HL-60 (cell line): Measurements from ENCODE around the gene MPHOSPH10.
"Not testable (repeated sequence)": the region's sequence is repeated elsewhere in the genome, so short reads cannot be mapped to it uniquely, and the experiment has no call there.

Source experiments
- DNase-seq, 2 experiments: peaks; one replicate each; pipeline ENCODE4 v3.0.0-alpha.2; 2010 to 2020; ENCODE audit warnings: low read depth in 1 of 2, low spot score in 1 of 2
- H3K27ac ChIP-seq: fragments of 250-450 bp; sonication (Bioruptor Pico); replicated peaks from 2 replicates; pipeline ENCODE4 v1.5.1; 2020; ENCODE audit warnings: mild to moderate bottlenecking, moderate library complexity
- H3K27me3 ChIP-seq: fragments of 250-450 bp; sonication (Bioruptor Pico); 2 replicates; pipeline ENCODE4 v1.5.1; 2021; ENCODE audit warnings: mild to moderate bottlenecking, moderate library complexity; ENCODE audit not compliant: insufficient read depth, poor library complexity, severe bottlenecking
- H3K4me3 ChIP-seq: replicated peaks from 2 replicates; pipeline ENCODE4 v1.5.1; 2011; ENCODE audit warnings: mild to moderate bottlenecking, control low read depth, low read length; ENCODE audit not compliant: insufficient read depth
- CTCF ChIP-seq: IDR thresholded peaks from one replicate; pipeline ENCODE4 v1.5.1; 2011; ENCODE audit warnings: low read length, control low read depth, inconsistent platforms; ENCODE audit not compliant: insufficient read depth
- GABPA ChIP-seq: IDR thresholded peaks from 2 replicates; pipeline ENCODE4 v1.6.1; 2012; ENCODE audit warnings: low read depth
- POLR2AphosphoS5 ChIP-seq: IDR thresholded peaks from 2 replicates; pipeline ENCODE4 v1.6.1; 2012; ENCODE audit warnings: low read depth
- SPI1 ChIP-seq: IDR thresholded peaks from 2 replicates; pipeline ENCODE4 v1.6.1; 2012; ENCODE audit warnings: low read depth, mild to moderate bottlenecking, borderline replicate concordance
- long read RNA-seq: library from polyadenylated mRNA; unstranded; transcript quantifications from one replicate; pipeline ENCODE4 v2.0.0, GENCODE V29; 2020
- TF ChIP-seq, protein P1 (sequence below): IDR thresholded peaks from 2 replicates; pipeline ENCODE4 v1.6.1; 2012; ENCODE audit warnings: low read depth; ENCODE audit not compliant: insufficient replicate concordance

The MPHOSPH10 gene, protein sequence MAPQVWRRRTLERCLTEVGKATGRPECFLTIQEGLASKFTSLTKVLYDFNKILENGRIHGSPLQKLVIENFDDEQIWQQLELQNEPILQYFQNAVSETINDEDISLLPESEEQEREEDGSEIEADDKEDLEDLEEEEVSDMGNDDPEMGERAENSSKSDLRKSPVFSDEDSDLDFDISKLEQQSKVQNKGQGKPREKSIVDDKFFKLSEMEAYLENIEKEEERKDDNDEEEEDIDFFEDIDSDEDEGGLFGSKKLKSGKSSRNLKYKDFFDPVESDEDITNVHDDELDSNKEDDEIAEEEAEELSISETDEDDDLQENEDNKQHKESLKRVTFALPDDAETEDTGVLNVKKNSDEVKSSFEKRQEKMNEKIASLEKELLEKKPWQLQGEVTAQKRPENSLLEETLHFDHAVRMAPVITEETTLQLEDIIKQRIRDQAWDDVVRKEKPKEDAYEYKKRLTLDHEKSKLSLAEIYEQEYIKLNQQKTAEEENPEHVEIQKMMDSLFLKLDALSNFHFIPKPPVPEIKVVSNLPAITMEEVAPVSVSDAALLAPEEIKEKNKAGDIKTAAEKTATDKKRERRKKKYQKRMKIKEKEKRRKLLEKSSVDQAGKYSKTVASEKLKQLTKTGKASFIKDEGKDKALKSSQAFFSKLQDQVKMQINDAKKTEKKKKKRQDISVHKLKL
- long read RNA-seq, transcript MPHOSPH10-201 (11 exons, 2,484 nt) = major isoform, 33 of 170 reads
- long read RNA-seq, transcript MPHOSPH10-205 (5 exons, 2,068 nt) = minor isoform, 5 of 170 reads
- long read RNA-seq, partial matches to known transcripts = 127 of 170 reads
- long read RNA-seq, other reads (novel, unspliced or antisense) = 5 of 170 reads

- Histone ChIP-seq H3K4me3 (peak within 1 kb of the TSS; percentile 87), H3K27me3 (no peaks in the 10 kb centered on the region), H3K27ac (peak within 1 kb of the TSS; percentile 93)
- no peak for TF ChIP-seq CTCF
- TF ChIP-seq POLR2AphosphoS5 = peak; percentile 61
- 0 out of 2 replicates have a peak, but pooled peaks have one; percentile 14 for TF ChIP-seq SPI1
- TF ChIP-seq, protein P1, sequence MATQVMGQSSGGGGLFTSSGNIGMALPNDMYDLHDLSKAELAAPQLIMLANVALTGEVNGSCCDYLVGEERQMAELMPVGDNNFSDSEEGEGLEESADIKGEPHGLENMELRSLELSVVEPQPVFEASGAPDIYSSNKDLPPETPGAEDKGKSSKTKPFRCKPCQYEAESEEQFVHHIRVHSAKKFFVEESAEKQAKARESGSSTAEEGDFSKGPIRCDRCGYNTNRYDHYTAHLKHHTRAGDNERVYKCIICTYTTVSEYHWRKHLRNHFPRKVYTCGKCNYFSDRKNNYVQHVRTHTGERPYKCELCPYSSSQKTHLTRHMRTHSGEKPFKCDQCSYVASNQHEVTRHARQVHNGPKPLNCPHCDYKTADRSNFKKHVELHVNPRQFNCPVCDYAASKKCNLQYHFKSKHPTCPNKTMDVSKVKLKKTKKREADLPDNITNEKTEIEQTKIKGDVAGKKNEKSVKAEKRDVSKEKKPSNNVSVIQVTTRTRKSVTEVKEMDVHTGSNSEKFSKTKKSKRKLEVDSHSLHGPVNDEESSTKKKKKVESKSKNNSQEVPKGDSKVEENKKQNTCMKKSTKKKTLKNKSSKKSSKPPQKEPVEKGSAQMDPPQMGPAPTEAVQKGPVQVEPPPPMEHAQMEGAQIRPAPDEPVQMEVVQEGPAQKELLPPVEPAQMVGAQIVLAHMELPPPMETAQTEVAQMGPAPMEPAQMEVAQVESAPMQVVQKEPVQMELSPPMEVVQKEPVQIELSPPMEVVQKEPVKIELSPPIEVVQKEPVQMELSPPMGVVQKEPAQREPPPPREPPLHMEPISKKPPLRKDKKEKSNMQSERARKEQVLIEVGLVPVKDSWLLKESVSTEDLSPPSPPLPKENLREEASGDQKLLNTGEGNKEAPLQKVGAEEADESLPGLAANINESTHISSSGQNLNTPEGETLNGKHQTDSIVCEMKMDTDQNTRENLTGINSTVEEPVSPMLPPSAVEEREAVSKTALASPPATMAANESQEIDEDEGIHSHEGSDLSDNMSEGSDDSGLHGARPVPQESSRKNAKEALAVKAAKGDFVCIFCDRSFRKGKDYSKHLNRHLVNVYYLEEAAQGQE = peak; percentile 88
- peak; percentile 98 for TF ChIP-seq GABPA
- peak; percentile 75 to 92 for DNase-seq
These were observed at the start of gene MPHOSPH10, which contains the start of gene MCEE for GRCh38 chr2:71130152-71130904. MPHOSPH10 (plus strand) TSS chr2:71130634; CDS start chr2:71130666, 32 bp downstream. MCEE (minus strand) TSS chr2:71130229; CDS start chr2:71130219, 10 bp downstream.

GRCh38 chr2:71082402-71083252 lies 47.8 kb upstream of the MPHOSPH10 start:
- Histone ChIP-seq H3K27ac (no peak overlapping the region), H3K27me3 (no peaks in the 10 kb centered on the region), H3K4me3 (no peak overlapping the region)
- DNase-seq = no peak
- TF ChIP-seq SPI1 = no peak

- H3K4me3 ChIP-seq, DNase-seq, H3K27me3 ChIP-seq, H3K27ac ChIP-seq: not testable (repeated sequence)
These were observed 47.1 kb upstream of the MPHOSPH10 start for GRCh38 chr2:71083297-71083696.

DNA sequence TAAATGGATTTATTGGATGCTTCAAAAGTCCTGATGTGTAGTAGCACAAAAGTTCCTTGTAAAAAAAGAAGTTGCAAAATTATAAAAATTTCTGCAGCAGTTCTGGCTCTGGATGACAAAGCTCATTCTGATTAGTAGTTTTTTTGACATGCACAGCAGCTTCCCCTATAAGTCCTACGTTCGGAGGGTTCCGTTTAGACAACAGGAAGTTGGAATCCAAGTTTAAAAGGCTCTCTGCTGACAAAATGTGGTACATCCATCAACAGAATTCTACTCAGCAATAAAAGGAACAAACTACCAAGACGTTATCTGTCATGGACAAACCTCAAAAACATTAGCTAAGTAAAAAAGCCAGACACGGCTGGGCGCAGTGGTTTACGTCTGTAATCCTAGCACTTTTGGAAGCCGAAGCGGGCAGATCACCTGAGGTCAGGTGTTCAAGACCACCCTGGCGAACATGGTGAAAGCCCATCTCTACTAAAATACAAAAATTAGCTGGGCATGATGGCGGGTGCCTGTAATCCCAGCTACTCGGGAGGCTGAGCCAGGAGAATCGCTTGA lies 46.6 kb upstream of the MPHOSPH10 start:
- H3K4me3 ChIP-seq = peak overlapping the region; percentile 12; the same call in 1 of the 2 replicates
- H3K27me3 ChIP-seq = not testable (repeated sequence)
- DNase-seq = peak in 1 of 2 experiments; percentile 16
- peak overlapping the region; percentile 26; the same call in 1 of the 2 replicates for H3K27ac ChIP-seq

DNA sequence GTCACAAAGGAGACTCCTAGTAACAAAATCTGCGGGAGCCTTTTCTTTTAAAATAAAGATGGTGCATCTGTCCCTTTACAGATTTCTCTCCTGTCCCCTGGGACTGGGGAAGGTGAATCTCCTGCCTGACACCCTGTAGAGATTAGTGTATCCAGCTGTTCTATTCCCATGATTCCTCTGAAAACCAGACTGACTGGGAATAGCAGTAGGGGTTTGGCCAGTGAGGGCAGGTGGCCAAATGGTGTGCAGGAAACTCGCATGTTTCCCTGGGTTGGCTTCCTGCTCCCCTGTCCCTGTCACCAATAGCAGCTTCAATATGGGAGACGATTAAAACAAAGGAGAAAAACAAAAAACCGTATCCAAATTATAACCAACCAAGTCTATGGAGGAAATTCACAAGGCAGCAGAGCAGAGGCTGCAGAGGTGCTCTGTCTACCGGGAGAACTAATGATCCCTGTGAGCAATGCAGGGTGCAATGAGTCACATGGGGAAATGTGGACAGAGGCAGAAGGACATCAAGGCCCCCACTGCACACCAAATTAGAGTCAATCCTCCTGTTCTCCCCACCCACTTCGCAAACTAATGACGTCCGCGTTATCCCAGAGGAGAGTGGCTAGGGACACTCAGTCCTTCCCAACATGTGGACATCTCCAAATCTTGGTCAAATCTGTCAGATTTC lies 45.0 kb upstream of the MPHOSPH10 start:
- H3K27ac ChIP-seq, H3K4me3 ChIP-seq, H3K27me3 ChIP-seq, DNase-seq: not testable (repeated sequence)

GRCh38 chr2:71089475-71089874 lies 41.0 kb upstream of the MPHOSPH10 start:
- not testable (repeated sequence) for H3K27ac ChIP-seq, H3K4me3 ChIP-seq, DNase-seq, H3K27me3 ChIP-seq

- H3K4me3 ChIP-seq, H3K27me3 ChIP-seq: not testable (repeated sequence)
These were observed 38.6 kb upstream of the MPHOSPH10 start for GRCh38 chr2:71091808-71092207.

DNA sequence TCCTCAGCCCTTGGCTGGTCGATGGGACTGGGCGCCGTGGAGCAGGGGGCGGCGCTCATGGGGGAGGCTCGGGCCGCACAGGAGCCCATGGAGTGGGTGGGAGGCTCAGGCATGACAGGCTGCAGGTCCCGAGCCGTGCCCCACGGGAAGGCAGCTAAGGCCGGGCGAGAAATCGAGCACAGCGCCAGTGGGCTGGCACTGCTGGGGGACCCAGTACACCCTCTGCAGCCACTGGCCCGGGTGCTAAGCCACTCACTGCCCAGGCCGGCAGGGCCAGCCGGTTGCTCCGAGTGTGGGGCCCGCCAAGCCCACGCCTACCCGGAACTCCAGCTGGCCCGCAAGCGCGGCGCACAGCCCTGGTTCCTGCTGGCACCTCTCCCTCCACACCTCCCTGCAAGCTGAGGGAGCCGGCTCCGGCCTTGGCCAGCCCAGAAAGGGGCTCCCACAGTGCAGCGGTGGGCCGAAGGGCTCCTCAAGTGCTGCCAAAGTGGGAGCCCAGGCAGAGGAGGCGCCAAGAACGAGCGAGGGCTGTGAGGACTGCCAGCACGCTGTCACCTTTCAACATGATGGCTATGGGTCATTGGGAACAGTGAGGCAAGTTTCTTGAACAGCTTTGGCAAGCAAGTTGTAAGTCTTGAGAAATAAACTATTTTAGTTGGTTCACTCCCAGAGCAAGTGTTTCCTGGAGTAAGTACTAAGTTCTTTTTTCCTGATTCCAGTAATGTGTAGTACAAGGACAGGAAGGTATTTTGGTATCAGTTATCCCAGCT lies 37.8 kb upstream of the MPHOSPH10 start:
- DNase-seq, H3K27ac ChIP-seq, H3K4me3 ChIP-seq, H3K27me3 ChIP-seq: not testable (repeated sequence)

More at GRCh38 chr2:71091808-71092207, 38.6 kb upstream of the MPHOSPH10 start:
- not testable (repeated sequence) for DNase-seq, H3K27ac ChIP-seq
